GM12878 (cell line): ENCODE measurements around the gene TET3. TPM values are rescaled to one million over a fixed set of nuclear protein-coding genes. Genes with fewer than 3 reads are reported as not detected.

Experiments used
- ATAC-seq: fragments of 200-7000 bp; cut with Tn5 transposase; 3 replicates; pipeline ENCODE4 v1.9.1; 2020; ENCODE audit warnings: mild to moderate bottlenecking, moderate library complexity
- BruUV-seq: library from RNA; stranded (reverse); fragments of 400-500 nt; replicated peaks from 2 replicates; lab custom pipeline; 2021; lab: Mats Ljungman, UMichigan
- CTCF ChIA-PET: fragments of 300-600 bp; sonication (Branson Sonifier 250); formaldehyde crosslinking; extraction: SDS; loops from one replicate; lab custom pipeline; 2021; ENCODE audit warnings: inconsistent platforms; lab: Yijun Ruan, JAX
- POLR2A ChIA-PET: fragments of 350-600 bp; formaldehyde crosslinking; extraction: SDS; loops from one replicate; lab custom pipeline; 2021; ENCODE audit warnings: inconsistent platforms; lab: Charles Lee
- RAD21 ChIA-PET: fragments of 300-600 bp; sonication (Branson Sonifier 250); formaldehyde crosslinking; loops from one replicate; lab custom pipeline; 2023; ENCODE audit warnings: antibody characterized with exemption; ENCODE audit not compliant: unreplicated experiment; lab: Charles Lee
- SMC1A ChIA-PET: fragments of 300-600 bp; sonication (Branson Sonifier 250); formaldehyde crosslinking; loops from one replicate; lab custom pipeline; 2023; ENCODE audit not compliant: unreplicated experiment, uncharacterized antibody; lab: Charles Lee
- DNase-seq: peaks from one replicate; pipeline ENCODE4 v3.0.0-alpha.2; 2011; ENCODE audit warnings: low read depth, low spot score
- FAIRE-seq: peaks from 3 replicates; lab custom pipeline; 2011; peaks lifted over from hg19 to GRCh38; lab: Jason Lieb, UNC
- H2AFZ ChIP-seq: 2 replicates; pipeline ENCODE4 v1.6.0; 2011; ENCODE audit warnings: low read depth, low read length, control low read depth; ENCODE audit not compliant: control insufficient read depth
- H3K27ac ChIP-seq: 2 replicates; pipeline ENCODE4 v1.5.1; 2011; ENCODE audit warnings: control low read depth; ENCODE audit not compliant: control insufficient read depth, insufficient read depth
- H3K27me3 ChIP-seq, 2 experiments: replicated peaks in 1 of 2; 2 replicates each; pipeline versions ENCODE4 v1.6.0 to v1.6.1; 2011; ENCODE audit warnings: low read length in 1 of 2; ENCODE audit not compliant: control insufficient read depth in 2 of 2, insufficient read depth in 2 of 2
- H3K36me3 ChIP-seq, 2 experiments: 2 replicates each; pipeline ENCODE4 v1.5.1; 2011; ENCODE audit warnings: low read length in 1 of 2; ENCODE audit not compliant: control insufficient read depth in 2 of 2, insufficient read depth in 2 of 2
- H3K4me1 ChIP-seq: 2 replicates; pipeline ENCODE4 v1.6.1; 2011; ENCODE audit warnings: mild to moderate bottlenecking, low read length, moderate library complexity, mixed read lengths; ENCODE audit not compliant: control insufficient read depth, insufficient read depth
- H3K4me2 ChIP-seq: 2 replicates; pipeline ENCODE4 v1.6.0; 2011; ENCODE audit warnings: control low read depth; ENCODE audit not compliant: control insufficient read depth, insufficient read depth
- H3K4me3 ChIP-seq: fragments of 200-600 bp; sonication (generic); 2 replicates; pipeline ENCODE4 v1.5.1; 2016
- H3K79me2 ChIP-seq: 2 replicates; pipeline ENCODE4 v1.6.0; 2011; ENCODE audit warnings: low read length; ENCODE audit not compliant: control insufficient read depth, insufficient read depth
- H3K9ac ChIP-seq: 2 replicates; pipeline ENCODE4 v1.8.0; 2011; ENCODE audit warnings: low read length, control low read depth, mixed read lengths; ENCODE audit not compliant: control insufficient read depth, insufficient read depth
- H3K9me3 ChIP-seq: replicated peaks from 3 replicates; pipeline ENCODE4 v1.5.1; 2011; ENCODE audit warnings: mild to moderate bottlenecking, low read length; ENCODE audit not compliant: control insufficient read depth, insufficient read depth
- H4K20me1 ChIP-seq: 2 replicates; pipeline ENCODE4 v1.6.0; 2011; ENCODE audit not compliant: control insufficient read depth, insufficient read depth
- CREB1 ChIP-seq: IDR thresholded peaks from 2 replicates; pipeline ENCODE4 v1.6.1; 2012; ENCODE audit warnings: low read depth, mild to moderate bottlenecking, inconsistent platforms
- ZNF592 ChIP-seq: fragments of 450-650 bp; IDR thresholded peaks from 2 replicates; pipeline ENCODE4 v1.6.1; 2017; ENCODE audit warnings: mild to moderate bottlenecking, moderate library complexity
- WGBS: methylation state at CpG from one replicate; pipeline ENCODE4 v1.1.6; 2016; ENCODE audit warnings: low lambda C conversion rate; ENCODE audit not compliant: insufficient replicate concordance, insufficient coverage; ENCODE audit errors: missing lambda C conversion rate; 5-methylcytosine and 5-hydroxymethylcytosine counted together
- in situ Hi-C: fragments of 300-500 bp; cut with MboI; formaldehyde crosslinking; loops from 9 replicates; pipeline ENCODE4 v1.14.3; 2018; ENCODE audit warnings: mixed read lengths
- intact Hi-C: fragments of 100-400 bp; cut with micrococcal nuclease; formaldehyde crosslinking; loops from one replicate; pipeline ENCODE4 v1.14.2; 2022; ENCODE audit not compliant: unreplicated experiment
- polyA plus RNA-seq, 11 experiments: library from polyadenylated mRNA; depleted of rRNA in 4 of 11; unstranded in 6 of 11; stranded (reverse) in 5 of 11; fragments of >200 nt; fragmentation: Nextera tagmentation in 4 of 11; fragmentation: Illumina TruSeq in 1 of 11; extraction: Ambion mirVana in 4 of 11; extraction: Trizol in 1 of 11; gene quantifications; 1 replicate in 1 of 11; 2 replicates in 10 of 11; pipeline versions ENCODE4 v1.2.1 to v1.2.3, GENCODE V29; 2011 to 2016; ENCODE audit warnings: inconsistent platforms in 2 of 11, missing spikeins in 2 of 11, low read depth in 1 of 11
- total RNA-seq, 4 experiments: library from RNA; depleted of rRNA in 3 of 4; stranded (reverse); fragments of >200 nt in 3 of 4; fragmentation: Illumina TruSeq in 1 of 4; extraction: Trizol in 1 of 4; gene quantifications; 2 replicates each; pipeline versions ENCODE4 v1.2.1 to v1.2.3, GENCODE V29; 2013 to 2021

The TET3 gene
- total and polyA plus RNA-seq, 10 of the 15 experiments (the other 5 are each of a cell fraction or from before 2014, with no cell fraction given): 0.77 to 25.9 (median 8.5) TPM

GRCh38 chr2:73993778-73994177 is 9.1 kb downstream of the TET3 start:
- Histone ChIP-seq H3K36me3 (peaks cover 7 to 36% of the 10 kb centered on the region in 2 experiments), H3K4me3 (peak overlapping the region; percentile 21; the same call in 1 of the 2 replicates), H3K9ac (peak overlapping the region; percentile 4; the same call in 1 of the 2 replicates), H2AFZ (no peak overlapping the region), H3K27ac (no peak overlapping the region; the same call in 1 of the 2 replicates), H3K9me3 (peaks cover 8% of the 10 kb centered on the region; the same call in 2 of the 3 replicates), H3K27me3 (no peaks in the 10 kb centered on the region), H3K4me2 (peak overlapping the region; percentile 59), H4K20me1 (peaks cover 29% of the 10 kb centered on the region), H3K79me2 (peaks cover 97% of the 10 kb centered on the region), H3K4me1 (peaks cover 30% of the 10 kb centered on the region)
- POLR2A ChIA-PET: interaction anchor here (1.0 kb wide), 1 partner anchor 33 kb away, joined by 5 read pairs; no protein-coding TSS in a partner anchor
- no TSS peak for BruUV-seq
- intact Hi-C loops: no loop called here
- in situ Hi-C loops: no loop called here
- RAD21 ChIA-PET: interaction anchor here (0.9 to 5.3 kb wide), 6 partner anchors 8 to 169 kb away, joined by 3 to 40 read pairs (median 4); partner anchors contain the start of gene STAMBP
- FAIRE-seq (no peak), ATAC-seq (peak; percentile 5), DNase-seq (no peak)
- SMC1A ChIA-PET: interaction anchor here (0.6 to 3.7 kb wide), 9 partner anchors 8 to 165 kb away, joined by 3 to 45 read pairs (median 3); partner anchors contain the start of gene STAMBP
- CTCF ChIA-PET: interaction anchor here (0.6 to 4.3 kb wide), 7 partner anchors 8 to 170 kb away, joined by 3 to 40 read pairs (median 3); no protein-coding TSS in a partner anchor
- TF ChIP-seq CREB1 (0 out of 2 replicates have a peak, but pooled peaks have one; percentile 42), ZNF592 (no peak)
- WGBS: 29% methylated on average over 4 of the region's 4 CpGs
